Esophagus muscularis mucosa (tissue), 4 donors: ENCODE data around the gene ITFG1. TPM values are rescaled to one million over a fixed set of nuclear protein-coding genes. Genes with fewer than 3 reads are reported as not detected.

ENCODE experiments used
- DNase-seq: peaks from one replicate; pipeline ENCODE4 v3.0.0-alpha.2; 2017; ENCODE audit errors: extremely low spot score
- H3K27ac ChIP-seq, 4 donors: fragments of 200-600 bp; sonication (generic); replicated peaks in 1 of 4; 1 replicate in 3 of 4; 2 replicates in 1 of 4; pipeline ENCODE4 v1.5.1; 2016 to 2019; ENCODE audit warnings: mild to moderate bottlenecking in 1 of 4
- H3K27me3 ChIP-seq, 4 donors: fragments of 200-600 bp; sonication (generic); one replicate each; pipeline versions ENCODE4 v1.5.1 to v1.6.0; 2016 to 2019
- H3K36me3 ChIP-seq, 4 donors: fragments of 200-600 bp; sonication (generic); one replicate each; pipeline ENCODE4 v1.5.1; 2016 to 2019
- H3K4me1 ChIP-seq, 4 donors: fragments of 200-600 bp; sonication (generic); one replicate each; pipeline ENCODE4 v1.5.1; 2016 to 2019
- H3K4me3 ChIP-seq, 4 donors: fragments of 200-600 bp; sonication (generic); 1 replicate in 2 of 4; 2 replicates in 2 of 4; pipeline ENCODE4 v1.5.1; 2016 to 2019; ENCODE audit warnings: mild to moderate bottlenecking in 4 of 4, moderate library complexity in 1 of 4
- H3K9me3 ChIP-seq, 4 donors: fragments of 200-600 bp; sonication (generic); 1 replicate in 3 of 4; 2 replicates in 1 of 4; pipeline ENCODE4 v1.5.1; 2016 to 2019
- EP300 ChIP-seq: sonication (generic); formaldehyde crosslinking; IDR thresholded peaks from one replicate; pipeline ENCODE4 v1.6.1; 2017; ENCODE audit warnings: antibody characterized with exemption
- POLR2A ChIP-seq: fragments of 450-650 bp; IDR thresholded peaks from one replicate; pipeline ENCODE4 v1.6.1; 2017; ENCODE audit warnings: antibody characterized with exemption, moderate library complexity, mild to moderate bottlenecking, low read depth
- POLR2AphosphoS5 ChIP-seq, 2 donors: sonication (generic); formaldehyde crosslinking; IDR thresholded peaks; one replicate each; pipeline ENCODE4 v1.6.1; 2017; ENCODE audit warnings: antibody characterized with exemption in 2 of 2
- WGBS: methylation state at CpG from one replicate; pipeline ENCODE4 v1.1.5; 2018; 5-methylcytosine and 5-hydroxymethylcytosine counted together
- intact Hi-C: fragments of 100-400 bp; cut with DNase I; formaldehyde crosslinking; loops from one replicate; pipeline ENCODE4 v1.15.1; 2023
- total RNA-seq, 4 donors: library from RNA; depleted of rRNA; stranded (reverse); fragments of >200 nt; gene quantifications; one replicate each; pipeline versions ENCODE4 v1.1.0 to v1.2.1, GENCODE V29; 2016
- TF ChIP-seq, protein P1 (sequence below), 3 experiments: fragments of 200-600 bp in 2 of 3; fragments of 450-650 bp in 1 of 3; sonication (generic) in 2 of 3; IDR thresholded peaks; one replicate each; pipeline ENCODE4 v1.5.1; 2017 to 2019; ENCODE audit warnings: antibody characterized with exemption in 3 of 3, mild to moderate bottlenecking in 2 of 3, moderate library complexity in 1 of 3

ITFG1 gene
- total RNA-seq, 4 donors from 2014 or later, result 32.2 to 44.4 (median 41.7) TPM

DNA sequence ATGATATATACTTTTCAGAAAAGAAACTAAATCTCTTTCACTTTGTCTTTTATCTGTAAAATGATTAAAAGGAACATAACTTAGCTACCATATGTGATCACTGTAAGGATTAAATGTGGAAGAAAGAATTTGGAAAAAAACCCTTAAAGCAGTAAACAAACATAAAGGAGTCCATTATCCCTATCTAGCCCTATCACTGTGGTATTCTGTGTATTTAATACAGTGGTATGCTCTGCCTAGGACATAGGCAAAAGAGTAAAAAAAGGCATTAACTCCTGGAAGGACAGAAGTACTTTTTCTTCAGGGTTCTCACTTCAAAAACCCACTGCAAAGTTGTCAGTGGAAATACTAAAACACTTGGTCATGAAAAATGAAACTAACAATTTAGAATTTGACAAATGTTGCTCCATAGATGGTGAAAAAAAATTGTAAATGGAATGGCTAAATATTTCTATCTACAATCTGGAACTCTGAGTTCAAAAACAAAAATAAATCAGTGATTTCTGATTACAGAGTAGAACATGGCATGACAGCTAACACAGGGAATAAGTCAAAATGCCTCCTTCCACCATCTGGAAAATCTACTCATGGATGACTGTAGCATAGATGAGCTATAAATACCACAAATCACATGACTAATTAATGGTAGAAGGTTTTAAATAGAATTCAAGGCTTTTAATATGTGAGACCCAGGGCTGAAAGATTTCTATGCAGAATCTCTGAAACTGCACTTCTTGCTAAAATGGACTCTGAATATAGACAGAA lies 140.1 kb downstream of the ITFG1 start:
- Histone ChIP-seq H3K36me3 (no peaks in the 10 kb centered on the region), H3K27me3 (no peaks in the 10 kb centered on the region), H3K4me1 (no peaks in the 10 kb centered on the region), H3K4me3 (no peak overlapping the region), H3K9me3 (no peaks in the 10 kb centered on the region), H3K27ac (no peak overlapping the region)
- no peak for DNase-seq
- intact Hi-C loops, result no loop called here
- TF ChIP-seq POLR2A, result no peak
- TF ChIP-seq POLR2AphosphoS5 (IDR thresholded peaks at IDR 0.05), result no peak
- no peak for TF ChIP-seq EP300
- TF ChIP-seq, protein P1, sequence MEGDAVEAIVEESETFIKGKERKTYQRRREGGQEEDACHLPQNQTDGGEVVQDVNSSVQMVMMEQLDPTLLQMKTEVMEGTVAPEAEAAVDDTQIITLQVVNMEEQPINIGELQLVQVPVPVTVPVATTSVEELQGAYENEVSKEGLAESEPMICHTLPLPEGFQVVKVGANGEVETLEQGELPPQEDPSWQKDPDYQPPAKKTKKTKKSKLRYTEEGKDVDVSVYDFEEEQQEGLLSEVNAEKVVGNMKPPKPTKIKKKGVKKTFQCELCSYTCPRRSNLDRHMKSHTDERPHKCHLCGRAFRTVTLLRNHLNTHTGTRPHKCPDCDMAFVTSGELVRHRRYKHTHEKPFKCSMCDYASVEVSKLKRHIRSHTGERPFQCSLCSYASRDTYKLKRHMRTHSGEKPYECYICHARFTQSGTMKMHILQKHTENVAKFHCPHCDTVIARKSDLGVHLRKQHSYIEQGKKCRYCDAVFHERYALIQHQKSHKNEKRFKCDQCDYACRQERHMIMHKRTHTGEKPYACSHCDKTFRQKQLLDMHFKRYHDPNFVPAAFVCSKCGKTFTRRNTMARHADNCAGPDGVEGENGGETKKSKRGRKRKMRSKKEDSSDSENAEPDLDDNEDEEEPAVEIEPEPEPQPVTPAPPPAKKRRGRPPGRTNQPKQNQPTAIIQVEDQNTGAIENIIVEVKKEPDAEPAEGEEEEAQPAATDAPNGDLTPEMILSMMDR (IDR thresholded peaks at IDR 0.05), result no peak

GRCh38 chr16:47317465-47318240 lies 143.2 kb downstream of the ITFG1 start:
- no peak for TF ChIP-seq POLR2A
- TF ChIP-seq, protein P1 (IDR thresholded peaks at IDR 0.05), result no peak
- no peak for TF ChIP-seq POLR2AphosphoS5 (IDR thresholded peaks at IDR 0.05)
- no peak for TF ChIP-seq EP300
- WGBS, result 89% methylated on average over 7 of the region's 7 CpGs
- DNase-seq, result no peak

GRCh38 chr16:47316442-47317015 lies 144.3 kb downstream of the ITFG1 start:
- intact Hi-C loops, result no loop called here
- TF ChIP-seq POLR2AphosphoS5 (IDR thresholded peaks at IDR 0.05), result no peak
- TF ChIP-seq, protein P1 (IDR thresholded peaks at IDR 0.05), result no peak
- TF ChIP-seq EP300, result no peak
- no peak for TF ChIP-seq POLR2A

More at GRCh38 chr16:47317465-47318240, 143.2 kb downstream of the ITFG1 start:
- no peak overlapping the region for H3K27ac ChIP-seq
- no peaks in the 10 kb centered on the region for H3K36me3 ChIP-seq
- H3K4me1 ChIP-seq, result no peaks in the 10 kb centered on the region
- no peak overlapping the region for H3K4me3 ChIP-seq
- no peaks in the 10 kb centered on the region for H3K9me3 ChIP-seq
- no peaks in the 10 kb centered on the region for H3K27me3 ChIP-seq
- intact Hi-C loops, result no loop called here

DNA sequence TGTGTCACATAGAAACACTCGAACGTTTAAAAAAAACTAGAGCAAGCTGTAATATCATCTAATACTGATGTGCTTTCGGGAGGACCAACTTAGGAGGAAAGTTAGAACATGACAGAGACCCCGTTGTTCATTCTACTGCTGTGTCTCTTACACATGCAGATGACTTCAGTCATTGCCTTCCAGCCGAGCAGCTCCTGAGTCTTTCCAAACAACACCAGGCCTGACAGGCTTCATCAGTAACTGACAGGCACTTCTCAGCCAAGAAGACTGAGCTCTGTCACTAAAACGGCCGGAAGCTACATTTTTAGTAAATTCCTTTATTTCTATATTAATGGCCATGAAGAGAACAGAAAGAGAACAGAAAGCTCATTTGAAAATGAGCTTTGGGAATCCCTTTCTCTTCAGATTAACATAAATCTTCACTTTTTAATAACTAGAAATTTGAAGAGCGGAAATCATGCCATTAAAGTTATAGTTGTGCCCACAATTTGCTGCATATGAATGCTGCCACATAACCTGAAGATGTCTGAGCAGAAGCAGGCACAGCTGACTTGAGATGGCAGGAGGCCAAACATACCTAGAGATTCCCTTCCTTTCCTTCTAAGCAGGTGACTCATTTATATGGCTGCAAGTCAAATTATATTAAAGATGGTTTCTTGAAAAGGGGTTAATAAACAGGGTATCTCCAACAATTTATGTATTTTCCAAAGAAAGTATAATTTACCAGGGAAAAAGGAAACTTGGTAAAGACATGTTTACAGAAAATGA lies 148.9 kb downstream of the ITFG1 start:
- H3K9me3 ChIP-seq, result no peaks in the 10 kb centered on the region
- no peak for TF ChIP-seq POLR2A
- TF ChIP-seq EP300, result no peak
- TF ChIP-seq, protein P1 (IDR thresholded peaks at IDR 0.05), result no peak
- no peak for TF ChIP-seq POLR2AphosphoS5 (IDR thresholded peaks at IDR 0.05)
- peaks cover 0 to 11% (median 2%) of the 10 kb centered on the region in 4 donors for H3K36me3 ChIP-seq
- no peak overlapping the region for H3K4me3 ChIP-seq
- no peak for DNase-seq
- intact Hi-C loops, result no loop called here
- no peaks in the 10 kb centered on the region for H3K4me1 ChIP-seq
- 73% methylated on average over 8 of the region's 8 CpGs for WGBS
- H3K27me3 ChIP-seq, result no peaks in the 10 kb centered on the region
- no peak overlapping the region for H3K27ac ChIP-seq

More at GRCh38 chr16:47316442-47317015, 144.3 kb downstream of the ITFG1 start:
- Histone ChIP-seq H3K9me3 (no peaks in the 10 kb centered on the region), H3K27ac (no peak overlapping the region), H3K4me3 (no peak overlapping the region), H3K36me3 (no peaks in the 10 kb centered on the region), H3K27me3 (no peaks in the 10 kb centered on the region), H3K4me1 (no peaks in the 10 kb centered on the region)
- WGBS, result 83% methylated on average over 2 of the region's 2 CpGs
- no peak for DNase-seq
